Naive thymus-derived CD4-positive, alpha-beta T cell (primary cell): ENCODE measurements around the gene ATOH7. TPM values are rescaled to one million over a fixed set of nuclear protein-coding genes. Genes with fewer than 3 reads are reported as not detected.

Source experiments
- ATAC-seq: fragments of 150-1000 bp; cut with Tn5 transposase; 2 replicates; pipeline ENCODE4 v1.10.0; 2021; ENCODE audit warnings: mild to moderate bottlenecking, moderate library complexity
- CTCF ChIA-PET: fragments of 350-600 bp; sonication (Branson Sonifier 250); formaldehyde crosslinking; loops from one replicate; lab custom pipeline; 2021; ENCODE audit warnings: antibody characterized with exemption; lab: Charles Lee
- POLR2A ChIA-PET: fragments of 350-600 bp; sonication (Branson Sonifier 250); formaldehyde crosslinking; loops from one replicate; lab custom pipeline; 2021; ENCODE audit warnings: antibody characterized with exemption, inconsistent platforms; lab: Charles Lee
- DNase-seq, 9 donors: peaks; one replicate each; pipeline versions ENCODE4 v3.0.0 to v3.0.0-alpha.2; 2020 to 2022; ENCODE audit warnings: mixed read lengths in 1 of 9
- H3K27ac ChIP-seq: one replicate; pipeline ENCODE4 v1.7.0; 2013; ENCODE audit warnings: mild to moderate bottlenecking, low read depth, low read length, moderate library complexity
- H3K27me3 ChIP-seq, 2 donors: one replicate each; pipeline ENCODE4 v1.7.0; 2013; ENCODE audit warnings: low read length in 2 of 2, mild to moderate bottlenecking in 2 of 2, moderate library complexity in 2 of 2; ENCODE audit not compliant: control insufficient read depth in 2 of 2, insufficient read depth in 2 of 2
- H3K36me3 ChIP-seq, 3 experiments: 1 replicate in 2 of 3; 2 replicates in 1 of 3; pipeline ENCODE4 v1.7.0; 2013; ENCODE audit warnings: low read length in 3 of 3, mild to moderate bottlenecking in 3 of 3, moderate library complexity in 1 of 3; ENCODE audit not compliant: insufficient read depth in 3 of 3, control insufficient read depth in 2 of 3
- H3K4me1 ChIP-seq, 2 donors: one replicate each; pipeline ENCODE4 v1.7.0; 2013; ENCODE audit warnings: low read length in 2 of 2, mild to moderate bottlenecking in 2 of 2, moderate library complexity in 1 of 2; ENCODE audit not compliant: control insufficient read depth in 2 of 2, insufficient read depth in 2 of 2
- H3K4me3 ChIP-seq: 2 replicates; pipeline ENCODE4 v1.7.0; 2013; ENCODE audit warnings: mild to moderate bottlenecking, low read length
- H3K9me3 ChIP-seq, 3 experiments: 1 replicate in 2 of 3; 2 replicates in 1 of 3; pipeline ENCODE4 v1.7.0; 2013; ENCODE audit warnings: low read length in 3 of 3; ENCODE audit not compliant: control insufficient read depth in 2 of 3
- H3K27ac Mint-ChIP-seq, 9 donors: one replicate each; pipeline ENCODE4 v1.8.0; 2020 to 2022; ENCODE audit warnings: mixed read lengths in 9 of 9, mild to moderate bottlenecking in 8 of 9, moderate library complexity in 5 of 9, inconsistent platforms in 2 of 9
- H3K27me3 Mint-ChIP-seq, 5 donors: one replicate each; pipeline ENCODE4 v1.8.0; 2021 to 2022; ENCODE audit warnings: mixed read lengths in 5 of 5, mild to moderate bottlenecking in 1 of 5
- H3K36me3 Mint-ChIP-seq, 5 donors: one replicate each; pipeline ENCODE4 v1.8.0; 2020 to 2022; ENCODE audit warnings: mixed read lengths in 5 of 5, mild to moderate bottlenecking in 3 of 5, inconsistent platforms in 1 of 5
- H3K4me1 Mint-ChIP-seq, 7 donors: one replicate each; pipeline ENCODE4 v1.8.0; 2020 to 2022; ENCODE audit warnings: mixed read lengths in 7 of 7, mild to moderate bottlenecking in 3 of 7, inconsistent platforms in 1 of 7
- H3K4me3 Mint-ChIP-seq, 10 donors: one replicate each; pipeline ENCODE4 v1.8.0; 2020 to 2022; ENCODE audit warnings: mild to moderate bottlenecking in 10 of 10, mixed read lengths in 10 of 10, moderate library complexity in 6 of 10, inconsistent platforms in 2 of 10
- H3K9me3 Mint-ChIP-seq, 11 donors: one replicate each; pipeline ENCODE4 v1.8.0; 2020 to 2022; ENCODE audit warnings: mixed read lengths in 11 of 11, mild to moderate bottlenecking in 4 of 11, inconsistent platforms in 1 of 11, moderate library complexity in 1 of 11
- intact Hi-C, 2 donors: fragments of 100-400 bp; cut with micrococcal nuclease; formaldehyde crosslinking; loops; one replicate each; pipeline ENCODE4 v1.15.1; 2023
- polyA plus RNA-seq, 2 donors: library from polyadenylated mRNA; unstranded; fragments of 300-500 nt; fragmentation: Illumina TruSeq; gene quantifications; one replicate each; pipeline ENCODE4 v1.2.3, GENCODE V29; 2021
- total RNA-seq, 6 experiments: library from RNA in 5 of 6; stranded (reverse) in 5 of 6; gene quantifications; 1 replicate in 5 of 6; 2 replicates in 1 of 6; pipeline ENCODE4 v1.2.3 and lab custom pipeline; 2021 to 2026

ATOH7 gene
- total and polyA plus RNA-seq, 7 experiments from 2014 or later: not detected

- no peaks in the 10 kb centered on the region for H3K4me1 Mint-ChIP-seq
- no peak overlapping the region for H3K27ac Mint-ChIP-seq
- ATAC-seq (no peak), DNase-seq (no peak)
- no peak overlapping the region for H3K4me3 ChIP-seq
- H3K9me3 Mint-ChIP-seq: peaks cover 6 to 20% (median 13%) of the 10 kb centered on the region in 11 donors
- ChIA-PET CTCF (no interaction called here), POLR2A (no interaction called here)
- no peaks in the 10 kb centered on the region for H3K4me1 ChIP-seq
- no peak overlapping the region for H3K4me3 Mint-ChIP-seq
- peaks cover 0 to 4% (median 0%) of the 10 kb centered on the region in 3 experiments for H3K9me3 ChIP-seq
- peaks cover 0 to 18% (median 0%) of the 10 kb centered on the region in 5 donors for H3K36me3 Mint-ChIP-seq
- H3K27me3 Mint-ChIP-seq: peaks cover 0 to 8% (median 6%) of the 10 kb centered on the region in 5 donors
- H3K27ac ChIP-seq: no peak overlapping the region
- no peaks in the 10 kb centered on the region for H3K27me3 ChIP-seq
- intact Hi-C loops: no loop called here
- H3K36me3 ChIP-seq: no peaks in the 10 kb centered on the region
Measured at GRCh38 chr10:68272833-68273232, 40.9 kb upstream of the ATOH7 start.

GRCh38 chr10:68271196-68271882 lies 39.4 kb upstream of the ATOH7 start:
- no peak overlapping the region for H3K4me3 ChIP-seq
- no peak overlapping the region for H3K4me3 Mint-ChIP-seq
- ChIA-PET POLR2A (no interaction called here), CTCF (no interaction called here)
- no peaks in the 10 kb centered on the region for H3K9me3 ChIP-seq
- ATAC-seq (no peak), DNase-seq (no peak)
- no peak overlapping the region for H3K27ac ChIP-seq
- H3K36me3 Mint-ChIP-seq: peaks cover 0 to 10% (median 2%) of the 10 kb centered on the region in 5 donors
- peaks cover 0 to 9% (median 4%) of the 10 kb centered on the region in 11 donors for H3K9me3 Mint-ChIP-seq
- no peaks in the 10 kb centered on the region for H3K4me1 ChIP-seq
- H3K4me1 Mint-ChIP-seq: no peaks in the 10 kb centered on the region
- intact Hi-C loops: no loop called here
- H3K36me3 ChIP-seq: no peaks in the 10 kb centered on the region
- no peaks in the 10 kb centered on the region for H3K27me3 ChIP-seq
- peaks cover 0 to 8% (median 8%) of the 10 kb centered on the region in 5 donors for H3K27me3 Mint-ChIP-seq
- H3K27ac Mint-ChIP-seq: no peak overlapping the region

- no peaks in the 10 kb centered on the region for H3K4me1 ChIP-seq
- peaks cover 0 to 6% (median 4%) of the 10 kb centered on the region in 5 donors for H3K36me3 Mint-ChIP-seq
- intact Hi-C loops: no loop called here
- DNase-seq: no peak
- H3K4me3 Mint-ChIP-seq: no peak overlapping the region
- H3K9me3 Mint-ChIP-seq: peaks cover 0 to 7% (median 0%) of the 10 kb centered on the region in 11 donors
- no peak for ATAC-seq
- H3K4me1 Mint-ChIP-seq: no peaks in the 10 kb centered on the region
- H3K9me3 ChIP-seq: no peaks in the 10 kb centered on the region
- no peak overlapping the region for H3K27ac Mint-ChIP-seq
- H3K4me3 ChIP-seq: no peak overlapping the region
- ChIA-PET CTCF (no interaction called here), POLR2A (interaction anchor here (0.6 kb wide), 1 partner anchor 647 kb away, joined by 3 read pairs; no protein-coding TSS in a partner anchor)
- no peaks in the 10 kb centered on the region for H3K36me3 ChIP-seq
- peaks cover 0 to 8% (median 8%) of the 10 kb centered on the region in 5 donors for H3K27me3 Mint-ChIP-seq
- H3K27me3 ChIP-seq: no peaks in the 10 kb centered on the region
- no peak overlapping the region for H3K27ac ChIP-seq
Measured at GRCh38 chr10:68269562-68270290, 37.8 kb upstream of the ATOH7 start.

- H3K27ac Mint-ChIP-seq: no peak overlapping the region
- intact Hi-C loops: no loop called here
- H3K9me3 Mint-ChIP-seq: peaks cover 0 to 11% (median 2%) of the 10 kb centered on the region in 11 donors
- H3K27me3 Mint-ChIP-seq: peaks cover 0 to 17% (median 5%) of the 10 kb centered on the region in 5 donors
- no peak for ATAC-seq
- Histone ChIP-seq H3K36me3 (no peaks in the 10 kb centered on the region), H3K4me3 (no peak overlapping the region), H3K4me1 (no peaks in the 10 kb centered on the region), H3K27ac (no peak overlapping the region), H3K27me3 (peaks cover 0 to 4% of the 10 kb centered on the region in 2 donors), H3K9me3 (no peaks in the 10 kb centered on the region)
- ChIA-PET POLR2A (no interaction called here), CTCF (interaction anchor here (0.5 kb wide), 1 partner anchor 68 kb away, joined by 3 read pairs; no protein-coding TSS in a partner anchor)
- no peak for DNase-seq
- H3K36me3 Mint-ChIP-seq: peaks cover 0 to 4% (median 2%) of the 10 kb centered on the region in 5 donors
- H3K4me3 Mint-ChIP-seq: no peak overlapping the region
- no peaks in the 10 kb centered on the region for H3K4me1 Mint-ChIP-seq
Measured at GRCh38 chr10:68261132-68261856, 29.4 kb upstream of the ATOH7 start.

DNA sequence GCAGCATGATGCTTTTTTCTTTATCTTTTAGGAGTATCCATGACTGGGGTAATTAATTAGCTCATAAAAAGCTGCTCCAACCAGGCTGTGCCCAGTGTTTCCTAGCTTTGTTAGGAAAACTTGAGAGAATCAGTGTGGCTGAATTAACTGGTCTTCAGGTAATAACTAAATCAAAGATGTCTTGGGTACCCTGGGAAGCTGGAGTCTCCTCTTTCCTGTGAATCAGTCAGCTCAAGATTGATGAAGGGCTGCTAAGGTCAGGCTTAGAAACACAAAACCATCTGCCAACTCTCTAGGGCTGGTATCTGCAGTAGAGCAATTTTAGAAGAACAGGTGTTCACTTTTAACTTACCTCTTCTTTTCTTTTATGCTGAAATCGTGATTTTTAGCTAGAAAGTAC lies 21.4 kb upstream of the ATOH7 start:
- peaks cover 0 to 3% (median 0%) of the 10 kb centered on the region in 7 donors for H3K4me1 Mint-ChIP-seq
- Histone ChIP-seq H3K36me3 (no peaks in the 10 kb centered on the region), H3K4me3 (no peak overlapping the region), H3K9me3 (no peaks in the 10 kb centered on the region), H3K4me1 (no peaks in the 10 kb centered on the region), H3K27ac (no peak overlapping the region), H3K27me3 (no peaks in the 10 kb centered on the region)
- ATAC-seq (no peak), DNase-seq (no peak)
- no peak overlapping the region for H3K4me3 Mint-ChIP-seq
- peaks cover 0 to 13% (median 8%) of the 10 kb centered on the region in 5 donors for H3K27me3 Mint-ChIP-seq
- ChIA-PET POLR2A (interaction anchor here (0.6 kb wide), 1 partner anchor 76 kb away, joined by 3 read pairs; no protein-coding TSS in a partner anchor), CTCF (interaction anchor here (0.7 kb wide), 1 partner anchor 50 kb away, joined by 3 read pairs; no protein-coding TSS in a partner anchor)
- H3K27ac Mint-ChIP-seq: no peak overlapping the region
- no peaks in the 10 kb centered on the region for H3K9me3 Mint-ChIP-seq
- no peaks in the 10 kb centered on the region for H3K36me3 Mint-ChIP-seq
- intact Hi-C loops: no loop called here

DNA sequence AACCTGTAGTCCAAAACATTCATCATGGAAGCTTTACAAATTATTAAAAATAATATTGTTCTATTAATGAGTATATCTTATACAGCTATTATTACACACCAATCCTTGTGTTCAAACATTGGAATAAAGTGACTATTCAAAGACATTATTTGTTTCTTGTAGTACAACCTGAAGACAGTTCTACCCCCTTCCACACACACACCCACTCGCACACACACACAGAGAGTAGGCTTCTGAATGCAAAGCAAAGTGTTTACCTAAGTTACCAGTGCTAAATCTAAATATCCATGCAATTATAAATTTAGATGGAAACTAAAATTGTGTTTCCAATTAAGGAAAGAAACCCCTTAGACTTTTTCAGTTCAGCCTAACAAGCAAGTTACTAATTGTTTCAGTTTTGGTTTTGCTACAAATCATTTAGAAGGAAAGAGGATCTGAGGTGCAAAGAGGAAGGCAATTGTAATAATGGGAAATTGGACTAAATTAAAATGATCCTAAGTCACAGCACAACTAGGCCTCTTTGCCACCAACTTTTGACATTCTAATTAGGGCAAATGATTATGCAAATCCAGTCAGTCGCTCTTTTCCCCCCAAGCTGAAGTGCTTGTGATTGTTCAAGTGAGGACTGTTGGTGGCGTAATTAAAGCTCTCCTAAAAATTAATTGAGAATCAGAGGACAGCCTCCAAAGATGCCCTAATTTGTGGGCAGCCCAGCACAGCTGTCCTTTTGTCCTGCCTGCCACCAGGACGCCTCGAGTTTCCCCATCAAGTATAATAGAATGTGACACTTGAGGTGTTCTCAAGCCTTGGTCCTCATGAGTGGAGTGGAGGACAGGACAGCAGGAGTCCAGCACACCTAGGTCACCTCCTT lies 19.9 kb upstream of the ATOH7 start:
- no peaks in the 10 kb centered on the region for H3K36me3 Mint-ChIP-seq
- no peaks in the 10 kb centered on the region for H3K36me3 ChIP-seq
- H3K9me3 ChIP-seq: no peaks in the 10 kb centered on the region
- H3K27me3 Mint-ChIP-seq: peaks cover 0 to 9% (median 6%) of the 10 kb centered on the region in 5 donors
- no peak overlapping the region for H3K27ac ChIP-seq
- DNase-seq (no peak), ATAC-seq (no peak)
- CTCF ChIA-PET: no interaction called here
- no peaks in the 10 kb centered on the region for H3K4me1 ChIP-seq
- H3K4me3 ChIP-seq: no peak overlapping the region
- H3K4me3 Mint-ChIP-seq: no peak overlapping the region
- H3K4me1 Mint-ChIP-seq: peaks cover 0 to 3% (median 0%) of the 10 kb centered on the region in 7 donors
- no peaks in the 10 kb centered on the region for H3K9me3 Mint-ChIP-seq
- intact Hi-C loops: no loop called here
- POLR2A ChIA-PET: no interaction called here
- H3K27ac Mint-ChIP-seq: no peak overlapping the region
- H3K27me3 ChIP-seq: no peaks in the 10 kb centered on the region
